HG03108 (cell line): ENCODE measurements around the gene TIAM1.
A peak's percentile ranks its signal among the peaks of the same experiment; 100 is the strongest.

Source experiments
- ATAC-seq: cut with Tn5 transposase; IDR thresholded peaks from one replicate; pipeline ENCODE4 v1.9.1; 2021; ENCODE audit warnings: moderate library complexity; ENCODE audit not compliant: unreplicated experiment

The TIAM1 gene

DNA sequence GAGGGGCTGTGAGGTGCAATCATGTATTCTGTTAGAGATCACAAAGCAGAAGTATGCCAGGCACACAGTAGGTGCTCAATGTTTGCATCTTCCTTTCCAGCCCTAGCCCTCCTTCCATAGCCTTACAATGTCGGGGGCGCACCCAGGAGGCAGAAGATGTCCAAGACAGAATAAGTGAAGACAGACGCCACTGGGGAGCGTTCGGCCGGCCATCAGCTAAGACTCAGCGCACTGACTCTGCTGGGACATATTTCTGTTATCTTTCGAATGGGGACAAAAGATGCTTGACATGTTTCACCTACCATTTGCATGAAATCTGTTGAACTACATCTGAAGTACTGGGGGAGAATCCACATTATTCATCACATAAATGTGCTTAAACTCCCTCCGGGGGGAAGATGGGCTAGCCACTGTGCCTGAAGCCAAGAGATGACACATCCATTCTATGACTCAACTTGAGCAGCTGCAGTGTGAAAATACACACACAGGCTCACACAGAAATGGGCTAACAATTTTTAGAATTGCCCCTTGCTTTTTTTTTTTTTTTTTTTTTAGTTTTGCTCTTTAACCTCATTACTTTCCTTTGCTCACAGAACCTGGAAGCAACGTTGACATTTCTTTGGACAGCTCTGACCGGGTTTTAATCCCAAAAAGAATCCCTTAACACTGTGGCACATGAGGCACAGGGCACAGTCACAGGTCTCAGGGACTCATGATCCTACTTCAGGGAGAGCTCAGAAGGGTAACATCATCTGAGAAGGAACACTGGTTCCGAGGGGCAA is 7.9 kb downstream of the TIAM1 start:
- no peak for ATAC-seq

- no peak for ATAC-seq
Measured at GRCh38 chr21:31334648-31335121, 9.4 kb downstream of the TIAM1 start.

DNA sequence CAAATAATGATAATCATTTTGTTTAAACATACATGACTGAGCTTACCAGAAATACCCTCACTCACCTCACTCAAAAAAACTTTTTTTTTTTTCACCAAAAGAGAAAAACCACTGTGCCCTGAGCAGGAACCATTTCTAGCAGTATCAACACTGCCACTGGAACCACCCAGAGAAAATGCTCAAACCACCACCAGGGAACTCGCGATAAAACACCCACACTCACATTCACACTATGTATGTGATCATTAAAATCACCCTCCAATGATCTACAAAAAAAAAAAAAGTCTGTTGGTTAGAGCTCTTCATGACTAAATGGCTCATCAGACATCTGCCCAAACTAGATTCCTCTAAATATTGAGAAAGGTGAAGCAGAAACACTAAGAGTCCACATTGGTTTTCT is 11.5 kb downstream of the TIAM1 start:
- ATAC-seq, result no peak

GRCh38 chr21:31331231-31331630 is 12.8 kb downstream of the TIAM1 start:
- ATAC-seq, result no peak

DNA sequence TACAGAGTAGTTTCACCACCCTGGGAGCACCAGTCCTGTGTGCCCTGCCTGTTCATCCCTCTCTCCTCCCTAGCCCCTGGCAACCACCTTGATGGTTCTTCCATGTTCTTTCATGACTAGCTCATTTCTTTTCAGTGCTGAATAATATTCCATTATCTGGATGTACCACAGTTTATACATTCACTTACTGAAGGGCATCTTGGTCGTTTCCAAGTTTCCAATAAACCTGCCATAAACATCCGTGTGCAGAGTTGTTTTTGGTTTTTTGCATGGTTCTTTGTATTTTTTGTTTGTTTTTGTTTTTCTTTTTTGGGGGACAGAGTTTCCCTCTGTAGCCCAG is 13.9 kb downstream of the TIAM1 start:
- ATAC-seq, result no peak

GRCh38 chr21:31329456-31330143 is 14.5 kb downstream of the TIAM1 start:
- ATAC-seq, result no peak

GRCh38 chr21:31326522-31327242 is 17.4 kb downstream of the TIAM1 start:
- ATAC-seq, result peak; percentile 95

DNA sequence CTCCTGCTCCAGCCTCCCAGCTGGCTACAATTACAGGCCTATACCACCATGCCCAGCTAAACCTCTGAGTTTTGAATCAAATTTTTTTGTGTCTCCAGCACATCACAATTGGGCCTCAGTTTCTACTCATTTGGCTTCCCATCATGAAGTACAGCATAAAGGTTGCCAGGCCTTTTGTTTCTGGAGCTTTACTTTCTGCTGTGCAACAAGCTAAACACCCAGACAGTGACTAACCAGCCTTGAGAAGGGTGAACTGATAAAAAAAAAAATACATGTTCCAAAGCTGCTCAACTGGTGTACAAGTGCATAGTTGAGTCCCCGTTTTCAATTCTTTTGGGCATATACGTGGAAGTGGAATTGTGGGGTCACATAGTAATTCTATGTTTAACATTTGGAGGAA is 25.1 kb downstream of the TIAM1 start:
- no peak for ATAC-seq

DNA sequence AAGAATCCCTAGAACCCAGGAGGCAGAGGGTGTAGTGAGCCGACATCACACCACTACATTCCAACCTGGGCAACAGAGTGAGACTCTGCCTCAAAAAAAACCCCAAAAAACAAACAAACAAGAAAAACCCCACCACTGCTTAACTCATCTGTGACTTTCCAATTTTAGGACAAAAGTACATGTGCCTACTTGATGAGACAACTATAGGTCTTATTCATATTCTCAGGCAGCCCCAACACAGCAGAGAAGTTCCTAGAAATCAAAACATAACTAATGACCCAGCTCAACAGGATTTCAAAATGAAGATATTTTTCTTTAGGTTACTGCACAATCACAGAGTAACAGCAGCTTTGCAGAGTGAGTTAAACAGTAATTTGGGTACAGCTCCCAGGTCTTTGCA is 26.4 kb downstream of the TIAM1 start:
- ATAC-seq, result no peak

DNA sequence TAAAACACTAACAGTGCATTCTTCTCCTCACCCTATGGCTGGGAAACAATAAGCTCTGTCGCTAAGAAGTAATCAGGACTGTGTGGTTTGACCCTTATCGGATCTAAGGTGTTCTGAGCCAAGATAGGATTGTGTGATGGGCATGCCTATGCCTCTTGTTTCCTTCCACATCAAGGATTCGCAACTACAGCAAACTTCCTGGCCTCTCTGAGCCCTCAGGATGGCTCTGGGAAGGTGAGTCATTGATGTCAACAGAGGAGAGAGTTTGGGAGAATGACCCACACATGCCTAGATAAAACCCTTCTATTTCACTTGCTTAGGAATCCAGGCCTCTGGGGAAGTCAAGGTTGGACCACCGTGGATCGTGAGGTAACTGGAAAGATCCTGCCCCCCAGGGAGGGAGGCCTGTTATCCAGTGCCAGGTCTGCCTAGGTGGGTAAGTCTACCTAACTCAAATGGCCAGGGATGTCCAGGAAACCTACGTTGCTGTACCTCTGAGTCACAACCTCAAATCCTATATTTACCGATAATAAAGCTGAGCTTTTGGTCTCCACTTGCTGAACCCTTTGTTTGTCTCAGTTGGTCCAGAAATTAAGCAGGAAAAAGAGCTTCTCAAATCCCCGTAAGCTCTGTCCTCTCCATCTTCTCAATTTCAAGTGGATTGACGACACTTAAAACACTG is 27.4 kb downstream of the TIAM1 start:
- ATAC-seq, result no peak

DNA sequence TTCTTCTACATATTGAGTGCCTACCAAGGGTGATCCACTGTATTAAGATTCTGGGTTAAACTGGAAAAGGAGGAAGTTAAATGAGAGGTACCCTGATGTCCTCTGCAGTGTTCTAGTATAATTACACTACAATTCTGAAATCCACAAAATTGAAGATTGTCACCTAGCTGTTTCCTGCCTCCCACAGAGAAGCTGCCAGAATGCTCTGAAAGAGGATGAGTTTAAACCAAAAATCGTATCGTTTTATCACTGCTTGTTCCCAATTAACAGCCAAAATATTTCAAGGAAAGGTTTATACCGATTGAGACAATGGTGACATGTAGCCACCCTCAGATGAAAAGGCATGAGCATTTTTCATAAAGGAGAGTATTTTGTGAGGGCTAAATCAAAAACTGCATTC is 28.0 kb downstream of the TIAM1 start:
- no peak for ATAC-seq

GRCh38 chr21:31310750-31311149 is 33.3 kb downstream of the TIAM1 start:
- no peak for ATAC-seq

DNA sequence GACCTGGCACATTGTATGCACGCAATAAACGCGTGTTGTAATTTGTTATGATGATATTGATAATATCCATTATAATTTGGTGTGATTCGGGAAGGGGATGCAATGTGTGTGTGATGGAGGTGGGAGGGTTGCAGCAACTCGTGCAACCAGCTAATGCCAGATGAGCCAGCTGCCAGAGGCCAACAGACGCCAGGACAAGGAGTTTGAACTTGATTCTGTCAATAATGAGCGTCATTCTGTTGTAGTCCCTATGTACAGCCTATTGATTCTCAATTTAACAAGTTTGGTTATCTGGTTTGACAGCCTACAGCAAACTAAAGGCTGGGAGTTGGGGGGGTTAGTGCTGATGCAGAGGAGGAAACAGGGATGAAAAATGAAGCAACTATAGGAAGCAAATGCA is 35.5 kb downstream of the TIAM1 start:
- ATAC-seq, result no peak

DNA sequence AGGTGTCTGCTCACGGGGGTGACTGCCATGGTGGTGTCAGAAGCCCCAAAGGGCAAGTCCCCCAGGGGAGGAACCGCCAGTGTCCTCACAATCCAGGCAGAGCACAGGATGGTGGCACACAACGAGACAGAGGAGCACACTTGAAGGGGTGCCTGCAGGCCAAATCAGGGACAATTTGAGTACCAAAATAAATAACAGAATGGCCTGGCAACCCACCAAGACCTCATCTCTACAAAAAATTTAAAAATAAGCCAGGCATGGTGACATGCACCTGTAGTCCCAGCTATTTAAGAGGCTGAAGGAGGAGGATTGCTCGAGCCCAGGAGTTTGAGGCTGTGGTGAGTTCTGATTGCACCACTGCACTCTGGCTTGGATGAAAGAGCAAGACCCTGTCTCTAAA is 38.2 kb downstream of the TIAM1 start:
- no peak for ATAC-seq

DNA sequence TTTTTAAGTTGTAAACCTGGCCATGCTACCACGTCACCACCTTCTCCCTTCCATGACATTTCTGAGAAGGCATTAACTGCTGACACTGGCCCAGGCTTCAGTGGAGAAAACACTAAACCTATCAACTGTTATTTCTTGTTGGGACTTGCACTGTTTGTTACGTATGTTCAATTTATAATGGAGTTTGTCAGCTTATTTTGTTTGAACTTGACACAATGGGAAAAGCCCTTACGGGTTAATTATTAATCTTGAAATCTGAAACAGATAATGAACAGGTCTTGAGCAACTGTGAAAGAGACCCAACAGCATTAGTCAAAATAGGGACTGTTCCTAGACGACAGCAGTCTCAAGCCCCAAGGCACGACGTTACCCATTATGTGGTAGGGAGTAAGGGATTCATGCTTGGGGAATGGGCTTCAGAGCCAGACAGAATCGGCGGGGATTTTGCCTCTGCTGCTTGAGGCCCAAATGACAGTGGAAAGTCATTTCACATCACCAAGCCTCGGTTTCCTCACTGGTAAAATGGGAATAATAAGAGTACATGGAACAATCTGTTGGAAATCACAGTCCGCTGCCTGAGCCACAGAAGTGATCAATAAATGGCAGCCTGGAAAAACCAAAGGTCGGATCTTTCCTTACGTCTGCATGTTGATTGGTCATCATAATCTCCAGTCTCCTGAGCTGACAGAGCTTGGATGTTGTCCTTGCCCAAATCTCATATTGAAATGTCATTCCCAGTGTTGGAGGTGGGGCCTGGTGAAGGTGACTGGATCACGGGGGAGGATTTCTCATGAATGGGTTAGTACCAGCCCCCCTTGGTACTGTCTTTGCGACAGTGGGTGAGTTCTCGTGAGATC is 44.5 kb downstream of the TIAM1 start:
- ATAC-seq, result no peak

DNA sequence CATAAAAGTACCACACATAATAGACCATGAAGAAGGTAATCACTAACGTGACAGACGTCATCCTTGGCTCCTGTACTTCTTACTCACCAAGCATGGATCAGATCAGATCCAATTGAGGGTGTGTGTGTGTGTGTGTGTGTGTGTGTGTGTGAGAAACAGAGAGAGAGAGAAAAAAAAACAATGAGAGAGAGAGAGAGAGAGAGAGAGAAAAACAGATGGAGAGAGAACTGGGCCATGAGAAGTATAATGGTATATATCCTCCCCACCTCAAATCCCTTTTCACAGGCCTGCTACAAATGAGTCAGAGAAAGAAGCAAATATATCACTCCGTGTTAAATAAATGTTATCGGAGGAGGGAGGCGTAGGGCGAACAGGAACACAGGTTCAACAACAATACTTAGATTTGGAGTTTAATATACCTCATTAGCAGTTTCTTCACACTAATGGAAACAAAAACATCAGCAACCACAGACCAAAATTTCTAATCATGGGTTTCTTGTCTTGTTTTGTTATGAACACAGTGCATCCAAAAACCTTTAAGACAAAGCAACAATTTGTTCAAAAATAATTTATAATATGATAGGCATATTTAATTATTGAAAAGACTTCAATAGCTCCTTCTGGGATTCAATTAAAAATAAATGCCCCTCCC is 45.3 kb downstream of the TIAM1 start:
- no peak for ATAC-seq

GRCh38 chr21:31297806-31298205 is 46.3 kb downstream of the TIAM1 start:
- no peak for ATAC-seq

DNA sequence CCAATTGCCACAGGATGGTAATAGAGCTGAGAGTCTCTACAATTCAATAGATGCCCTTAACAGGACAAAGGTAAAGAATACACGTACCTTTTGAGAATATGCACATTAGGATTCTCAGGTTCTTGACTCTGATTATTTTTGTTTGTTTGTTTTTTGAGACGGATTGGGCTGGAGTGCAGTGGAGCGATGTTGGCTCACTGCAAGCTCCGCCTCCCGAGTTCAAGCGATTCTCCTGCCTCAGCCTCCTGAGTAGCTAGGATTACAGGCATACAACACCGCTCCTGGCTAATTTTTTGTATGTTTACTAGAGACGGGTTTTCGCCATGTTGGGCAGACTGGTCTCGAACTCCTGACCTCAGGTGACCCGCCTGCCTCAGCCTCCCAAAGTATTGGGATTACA is 48.4 kb downstream of the TIAM1 start:
- ATAC-seq, result no peak

- ATAC-seq, result no peak
Measured at GRCh38 chr21:31294691-31295090, 49.4 kb downstream of the TIAM1 start.

GRCh38 chr21:31293986-31294385 is 50.1 kb downstream of the TIAM1 start:
- ATAC-seq, result no peak
